Neural cell (in vitro differentiated cells): ENCODE data around the gene NEBL.

Source experiments
- EP300 ChIP-seq: fragments of 450-650 bp; conservative IDR thresholded peaks from 2 replicates; pipeline ENCODE4 v1.6.1; 2014; ENCODE audit warnings: antibody characterized with exemption, mild to moderate bottlenecking, moderate library complexity; ENCODE audit not compliant: poor library complexity, severe bottlenecking
- EZH2 ChIP-seq: fragments of 200-600, 300-800 bp; shearing (Covaris generic), sonication (generic); IDR thresholded peaks from 2 replicates; pipeline ENCODE4 v1.6.1; 2014; ENCODE audit warnings: antibody characterized with exemption, low read length, borderline replicate concordance, mild to moderate bottlenecking; ENCODE audit not compliant: insufficient read depth, poor library complexity, severe bottlenecking
- SMC3 ChIP-seq: fragments of 450-650 bp; conservative IDR thresholded peaks from 2 replicates; pipeline ENCODE4 v1.6.1; 2014; ENCODE audit warnings: antibody characterized with exemption, mild to moderate bottlenecking, moderate library complexity; ENCODE audit not compliant: poor library complexity
- TAF1 ChIP-seq: IDR thresholded peaks from 2 replicates; pipeline ENCODE4 v1.6.1; 2012; ENCODE audit warnings: low read depth
- TF ChIP-seq, protein P1 (sequence below): fragments of 450-650 bp; IDR thresholded peaks from 2 replicates; pipeline ENCODE4 v1.5.1; 2014; ENCODE audit warnings: antibody characterized with exemption, mild to moderate bottlenecking, moderate library complexity; ENCODE audit not compliant: poor library complexity, severe bottlenecking
- TF ChIP-seq, protein P2 (sequence below): IDR thresholded peaks from 2 replicates; pipeline ENCODE4 v1.6.1; 2012; ENCODE audit warnings: borderline replicate concordance

DNA sequence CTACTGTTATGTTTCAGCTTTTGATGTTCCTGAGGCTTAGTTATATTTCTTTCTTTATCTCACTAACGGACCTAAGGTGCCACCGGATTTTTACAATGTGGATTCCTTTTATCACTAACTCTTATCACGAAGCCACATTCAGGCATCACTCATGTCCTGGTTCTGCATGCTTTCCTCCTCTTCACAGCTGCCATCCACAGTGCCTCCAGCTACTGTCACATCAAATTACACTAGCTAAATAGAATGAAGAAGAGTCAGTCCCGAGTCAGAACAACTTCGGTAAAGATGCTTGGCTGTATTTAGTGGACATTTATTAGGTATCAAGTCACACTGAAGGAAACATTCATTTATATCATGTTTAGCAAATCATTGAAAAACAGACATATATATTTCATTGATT is 153.2 kb downstream of the NEBL start:
- TF ChIP-seq EP300 (no peak), EZH2 (no peak), SMC3 (no peak), TAF1 (no peak)
- TF ChIP-seq, protein P1, sequence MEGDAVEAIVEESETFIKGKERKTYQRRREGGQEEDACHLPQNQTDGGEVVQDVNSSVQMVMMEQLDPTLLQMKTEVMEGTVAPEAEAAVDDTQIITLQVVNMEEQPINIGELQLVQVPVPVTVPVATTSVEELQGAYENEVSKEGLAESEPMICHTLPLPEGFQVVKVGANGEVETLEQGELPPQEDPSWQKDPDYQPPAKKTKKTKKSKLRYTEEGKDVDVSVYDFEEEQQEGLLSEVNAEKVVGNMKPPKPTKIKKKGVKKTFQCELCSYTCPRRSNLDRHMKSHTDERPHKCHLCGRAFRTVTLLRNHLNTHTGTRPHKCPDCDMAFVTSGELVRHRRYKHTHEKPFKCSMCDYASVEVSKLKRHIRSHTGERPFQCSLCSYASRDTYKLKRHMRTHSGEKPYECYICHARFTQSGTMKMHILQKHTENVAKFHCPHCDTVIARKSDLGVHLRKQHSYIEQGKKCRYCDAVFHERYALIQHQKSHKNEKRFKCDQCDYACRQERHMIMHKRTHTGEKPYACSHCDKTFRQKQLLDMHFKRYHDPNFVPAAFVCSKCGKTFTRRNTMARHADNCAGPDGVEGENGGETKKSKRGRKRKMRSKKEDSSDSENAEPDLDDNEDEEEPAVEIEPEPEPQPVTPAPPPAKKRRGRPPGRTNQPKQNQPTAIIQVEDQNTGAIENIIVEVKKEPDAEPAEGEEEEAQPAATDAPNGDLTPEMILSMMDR, result no peak
- TF ChIP-seq, protein P2, sequence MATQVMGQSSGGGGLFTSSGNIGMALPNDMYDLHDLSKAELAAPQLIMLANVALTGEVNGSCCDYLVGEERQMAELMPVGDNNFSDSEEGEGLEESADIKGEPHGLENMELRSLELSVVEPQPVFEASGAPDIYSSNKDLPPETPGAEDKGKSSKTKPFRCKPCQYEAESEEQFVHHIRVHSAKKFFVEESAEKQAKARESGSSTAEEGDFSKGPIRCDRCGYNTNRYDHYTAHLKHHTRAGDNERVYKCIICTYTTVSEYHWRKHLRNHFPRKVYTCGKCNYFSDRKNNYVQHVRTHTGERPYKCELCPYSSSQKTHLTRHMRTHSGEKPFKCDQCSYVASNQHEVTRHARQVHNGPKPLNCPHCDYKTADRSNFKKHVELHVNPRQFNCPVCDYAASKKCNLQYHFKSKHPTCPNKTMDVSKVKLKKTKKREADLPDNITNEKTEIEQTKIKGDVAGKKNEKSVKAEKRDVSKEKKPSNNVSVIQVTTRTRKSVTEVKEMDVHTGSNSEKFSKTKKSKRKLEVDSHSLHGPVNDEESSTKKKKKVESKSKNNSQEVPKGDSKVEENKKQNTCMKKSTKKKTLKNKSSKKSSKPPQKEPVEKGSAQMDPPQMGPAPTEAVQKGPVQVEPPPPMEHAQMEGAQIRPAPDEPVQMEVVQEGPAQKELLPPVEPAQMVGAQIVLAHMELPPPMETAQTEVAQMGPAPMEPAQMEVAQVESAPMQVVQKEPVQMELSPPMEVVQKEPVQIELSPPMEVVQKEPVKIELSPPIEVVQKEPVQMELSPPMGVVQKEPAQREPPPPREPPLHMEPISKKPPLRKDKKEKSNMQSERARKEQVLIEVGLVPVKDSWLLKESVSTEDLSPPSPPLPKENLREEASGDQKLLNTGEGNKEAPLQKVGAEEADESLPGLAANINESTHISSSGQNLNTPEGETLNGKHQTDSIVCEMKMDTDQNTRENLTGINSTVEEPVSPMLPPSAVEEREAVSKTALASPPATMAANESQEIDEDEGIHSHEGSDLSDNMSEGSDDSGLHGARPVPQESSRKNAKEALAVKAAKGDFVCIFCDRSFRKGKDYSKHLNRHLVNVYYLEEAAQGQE, result no peak
